GM18505 (cell line): Measurements from ENCODE around the gene CYP4F11.
"Not testable (repeated sequence)": the region's sequence is repeated elsewhere in the genome, so short reads cannot be mapped to it uniquely, and the experiment has no call there.

ENCODE experiments used
- ATAC-seq: cut with Tn5 transposase; IDR thresholded peaks from one replicate; pipeline ENCODE4 v1.9.1; 2021; ENCODE audit not compliant: unreplicated experiment
- POLR2A ChIP-seq: IDR thresholded peaks from 4 replicates; pipeline ENCODE4 v1.6.1; 2011; ENCODE audit warnings: borderline replicate concordance; ENCODE audit not compliant: insufficient read depth, insufficient read length; ENCODE audit errors: extremely low read depth

CYP4F11 gene

GRCh38 chr19:15911599-15912235 lies 22.6 kb downstream of the CYP4F11 start:
- TF ChIP-seq POLR2A, result no peak
- no peak for ATAC-seq

GRCh38 chr19:15905026-15905425 lies 29.3 kb downstream of the CYP4F11 start:
- TF ChIP-seq POLR2A, result no peak
- ATAC-seq, result no peak

DNA sequence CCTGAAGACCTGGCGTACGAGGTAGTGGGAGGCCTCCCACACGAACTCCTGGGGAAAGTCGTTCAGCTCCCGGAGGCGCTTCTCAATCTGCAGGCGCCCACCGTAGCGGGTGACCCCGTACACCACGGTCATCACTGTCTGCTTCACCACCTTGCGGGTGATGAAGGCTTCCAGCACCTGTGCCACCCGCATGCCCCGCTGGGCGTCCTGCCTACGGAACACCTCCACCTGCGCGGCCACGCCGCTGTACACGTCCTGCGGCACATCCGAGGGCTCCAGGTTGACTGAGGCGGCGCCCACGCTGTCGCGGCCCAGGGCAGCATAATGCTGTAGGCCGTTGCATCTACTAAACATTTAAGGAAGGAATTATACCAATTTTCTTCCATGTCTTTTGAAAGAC lies 31.4 kb downstream of the CYP4F11 start:
- not testable (repeated sequence) for ATAC-seq

DNA sequence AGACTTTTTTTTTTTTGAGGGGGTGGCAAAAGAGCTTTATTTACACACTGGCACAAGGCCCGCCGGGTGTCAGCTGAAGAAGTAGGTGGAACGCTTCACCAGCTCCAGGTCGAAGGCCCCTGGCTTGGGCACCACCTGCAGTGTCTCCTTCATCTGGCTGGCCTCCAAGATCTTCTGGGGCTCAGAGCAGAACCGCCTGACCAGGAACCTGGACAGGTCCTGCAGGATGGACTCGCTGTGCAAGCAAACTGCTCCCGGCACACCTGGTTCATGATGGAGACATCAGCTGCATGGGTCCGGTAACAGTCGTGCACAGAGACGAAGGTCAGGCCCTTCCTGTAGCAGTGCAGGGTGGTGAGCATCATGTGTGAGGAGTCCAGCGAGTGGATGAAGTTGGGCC lies 32.1 kb downstream of the CYP4F11 start:
- TF ChIP-seq POLR2A, result no peak
- no peak for ATAC-seq

DNA sequence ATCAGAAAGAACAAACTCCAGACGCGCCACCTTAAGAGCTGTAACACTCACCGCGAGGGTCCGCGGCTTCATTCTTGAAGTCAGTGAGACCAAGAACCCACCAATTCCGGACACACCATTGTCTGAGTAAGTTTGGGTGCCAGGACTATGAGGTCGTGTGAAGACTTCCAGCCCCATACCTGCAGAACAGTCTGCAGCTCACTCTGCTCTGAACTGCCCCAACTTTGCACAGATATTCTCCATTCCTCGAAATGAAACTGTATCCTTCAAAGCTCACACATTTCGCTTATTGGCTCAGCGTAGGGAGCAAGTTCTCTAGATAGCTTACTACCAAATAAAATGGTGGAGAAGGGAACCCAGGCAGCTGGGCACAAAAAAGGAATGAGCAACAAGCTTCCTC lies 33.8 kb downstream of the CYP4F11 start:
- no peak for ATAC-seq
- TF ChIP-seq POLR2A, result no peak

DNA sequence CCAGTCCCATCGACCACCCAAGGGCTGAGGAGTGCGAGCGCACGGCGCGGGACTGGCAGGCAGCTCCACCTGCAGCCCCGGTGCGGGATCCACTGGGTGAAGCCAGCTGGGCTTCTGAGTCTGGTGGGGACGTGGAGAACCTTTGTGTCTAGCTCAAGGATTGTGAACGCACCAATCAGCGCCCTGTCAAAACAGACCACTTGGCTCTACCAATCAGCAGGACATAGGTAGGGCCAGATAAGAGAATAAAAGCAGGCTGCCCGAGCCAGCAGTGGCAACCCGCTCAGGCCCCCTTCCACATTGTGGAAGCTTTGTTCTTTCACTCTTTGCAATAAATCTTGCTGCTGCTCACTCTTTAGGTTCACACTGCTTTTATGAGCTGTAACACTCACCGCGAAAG lies 34.3 kb downstream of the CYP4F11 start:
- not testable (repeated sequence) for ATAC-seq

DNA sequence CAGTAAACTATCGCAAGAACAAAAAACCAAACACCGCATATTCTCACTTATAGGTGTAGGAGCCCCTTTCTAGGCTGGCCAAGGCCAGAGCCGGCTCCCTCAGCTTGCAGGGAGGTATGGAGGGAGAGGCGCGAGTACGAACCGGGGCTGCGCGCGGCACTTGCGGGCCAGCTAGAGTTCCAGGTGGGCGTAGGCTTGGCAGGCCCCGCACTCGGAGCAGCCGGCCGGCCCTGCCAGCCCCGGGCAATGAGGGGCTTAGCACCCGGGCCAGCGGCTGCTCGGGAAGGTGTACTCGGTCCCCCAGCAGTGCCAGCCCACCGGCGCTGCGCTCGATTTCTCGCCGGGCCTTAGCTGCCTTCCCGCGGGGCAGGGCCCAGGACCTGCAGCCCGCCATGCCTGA lies 34.8 kb downstream of the CYP4F11 start:
- ATAC-seq, result not testable (repeated sequence)

GRCh38 chr19:15897738-15898276 lies 36.5 kb downstream of the CYP4F11 start, which contains the start of gene CYP4F2:
Gene CYP4F2, minus strand, starts transcription at chr19:15898074. Its CDS starts 463 bp downstream, at chr19:15897611.
- no peak for ATAC-seq
- TF ChIP-seq POLR2A, result no peak

- no peak for ATAC-seq
- TF ChIP-seq POLR2A, result no peak
Observed at GRCh38 chr19:15897026-15897737, 37.1 kb downstream of the CYP4F11 start.

DNA sequence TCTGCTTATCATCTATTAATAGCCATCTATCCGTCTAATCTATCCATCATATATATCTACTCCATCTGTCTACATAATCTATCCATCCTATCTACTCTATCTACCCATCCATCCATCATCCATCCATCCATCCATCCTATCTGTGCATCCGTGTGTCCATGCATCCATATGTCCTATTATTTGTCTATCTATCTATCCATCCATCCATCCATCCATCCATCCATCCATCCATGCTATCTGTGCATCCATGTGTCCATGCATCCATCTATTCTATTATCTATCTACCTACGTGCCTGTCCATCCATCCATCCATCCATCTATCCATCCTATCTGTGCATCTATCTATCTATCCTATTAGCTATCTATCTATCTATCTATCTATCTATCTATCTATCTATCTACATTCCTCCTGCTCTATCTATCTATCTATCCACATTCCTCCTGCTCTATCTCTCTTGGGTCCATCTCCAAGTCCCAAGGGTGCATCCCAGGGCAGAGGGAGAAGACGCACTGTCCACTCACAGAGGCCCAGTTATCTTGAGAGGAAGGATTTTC lies 38.4 kb downstream of the CYP4F11 start:
- ATAC-seq, result no peak

GRCh38 chr19:15894359-15894758 lies 40.0 kb downstream of the CYP4F11 start:
- no peak for TF ChIP-seq POLR2A
- ATAC-seq, result no peak

More for the DNA sequence above, 38.4 kb downstream of the CYP4F11 start:
- no peak for TF ChIP-seq POLR2A

DNA sequence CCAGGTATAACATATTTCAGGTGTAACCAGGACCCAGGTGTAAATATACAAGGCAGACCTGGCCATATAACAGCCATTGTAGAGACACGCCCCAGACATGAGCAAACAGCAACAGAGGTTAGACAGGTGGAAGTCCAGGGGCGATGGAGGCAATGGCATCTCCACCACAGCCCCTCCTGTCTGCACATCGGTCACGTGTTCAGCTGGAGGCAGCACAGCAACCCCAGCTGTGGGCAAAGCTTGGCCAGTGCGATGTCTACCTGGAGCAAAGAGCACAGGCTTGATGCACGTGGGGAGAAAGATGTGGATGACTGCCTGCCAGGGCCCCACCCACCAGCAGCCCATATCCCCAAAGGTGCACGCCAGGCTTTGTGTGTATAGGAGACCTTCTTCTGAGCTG lies 40.9 kb downstream of the CYP4F11 start:
- TF ChIP-seq POLR2A, result no peak
- ATAC-seq, result no peak

DNA sequence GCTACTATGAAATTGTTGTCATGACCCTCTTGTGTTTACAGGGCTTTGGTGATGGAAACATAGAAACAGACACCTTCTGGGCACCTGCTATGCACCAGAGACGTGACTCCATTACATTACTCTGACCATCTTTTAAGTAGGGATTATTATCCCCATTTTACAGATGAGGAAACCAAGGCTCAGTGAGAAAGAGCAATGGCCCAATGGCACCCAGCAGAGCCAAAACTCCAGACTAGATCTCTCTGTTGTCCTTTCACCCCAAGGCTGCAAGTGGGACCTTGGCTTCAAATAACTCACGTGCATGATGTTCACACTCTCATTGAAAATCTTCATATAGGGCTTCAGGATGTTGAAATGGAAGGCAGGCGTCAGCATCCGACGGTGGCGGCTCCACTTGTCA lies 42.3 kb downstream of the CYP4F11 start:
- ATAC-seq, result no peak
- TF ChIP-seq POLR2A, result no peak

- TF ChIP-seq POLR2A, result no peak
- ATAC-seq, result no peak
Observed at GRCh38 chr19:15891434-15891833, 42.9 kb downstream of the CYP4F11 start.

DNA sequence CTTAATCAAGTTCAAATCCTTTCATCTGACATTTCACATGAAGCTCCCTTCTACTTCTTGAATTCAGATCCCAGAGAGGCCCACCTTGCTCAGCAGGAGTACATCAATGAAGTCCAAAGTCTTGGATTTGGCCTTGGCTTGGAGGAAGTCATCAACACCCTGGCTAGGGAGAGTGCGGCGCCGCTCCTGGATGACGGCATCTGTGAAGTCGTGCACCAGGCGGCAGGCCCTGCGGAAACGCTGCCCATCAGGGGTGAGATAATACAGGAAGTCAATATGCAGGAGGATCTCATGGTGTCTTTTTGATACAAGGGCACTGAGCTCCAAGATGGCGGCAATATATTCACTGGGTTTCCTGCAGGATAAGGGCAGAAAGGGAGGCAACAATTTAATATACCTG lies 45.0 kb downstream of the CYP4F11 start:
- not testable (repeated sequence) for ATAC-seq
